Pancreas (tissue), 10 donors: ENCODE measurements around the gene PAMR1. TPM values are rescaled to one million over a fixed set of nuclear protein-coding genes. Genes with fewer than 3 reads are reported as not detected.

ENCODE experiments used
- ATAC-seq, 4 donors: fragments of 200-7000 bp; cut with Tn5 transposase; one replicate each; pipeline versions ENCODE4 v1.8.0 to v1.9.1; 2020; ENCODE audit warnings: mild to moderate bottlenecking in 4 of 4, moderate library complexity in 4 of 4
- DNase-seq, 6 donors: peaks; one replicate each; pipeline ENCODE4 v3.0.0-alpha.2; 2020
- FAIRE-seq: peaks from 2 replicates; lab custom pipeline; 2012; peaks lifted over from hg19 to GRCh38; lab: Jason Lieb, UNC
- H3K27ac ChIP-seq, 4 donors: fragments of 200-600 bp; sonication (generic); 1 replicate in 3 of 4; 2 replicates in 1 of 4; pipeline versions ENCODE4 v1.5.0 to v1.8.0; 2020
- H3K27me3 ChIP-seq, 4 donors: fragments of 200-600 bp; one replicate each; pipeline ENCODE4 v1.8.0; 2021
- H3K36me3 ChIP-seq, 3 donors: fragments of 200-600 bp; sonication (generic) in 1 of 3; one replicate each; pipeline versions ENCODE4 v1.5.0 to v1.8.0; 2020 to 2021
- H3K4me1 ChIP-seq, 3 donors: fragments of 200-600 bp; one replicate each; pipeline ENCODE4 v1.8.0; 2021
- H3K4me3 ChIP-seq, 4 donors: fragments of 200-600 bp; sonication (generic) in 2 of 4; one replicate each; pipeline versions ENCODE4 v1.5.0 to v1.8.0; 2020 to 2021
- H3K9me3 ChIP-seq, 4 donors: fragments of 200-600 bp; one replicate each; pipeline ENCODE4 v1.8.0; 2021
- WGBS, 2 donors: extraction: QIAGEN DNeasy Blood & Tissue Kit; methylation state at CpG; one replicate each; pipeline ENCODE4 v1.1.7; 2013; 5-methylcytosine and 5-hydroxymethylcytosine counted together
- intact Hi-C, 3 donors: fragments of 100-400 bp; cut with DNase I; formaldehyde crosslinking; loops; one replicate each; pipeline versions ENCODE4 v1.11.1 to v1.14.2; 2022
- polyA plus RNA-seq, 2 donors: library from polyadenylated mRNA; stranded (reverse); fragments of 200-250 nt; gene quantifications; one replicate each; pipeline ENCODE4 v1.2.3, GENCODE V29; 2013
- total RNA-seq, 6 donors: library from RNA; stranded (reverse); fragmentation: NEBNext Ultra II Directional in 4 of 6; extraction: Animal tissue kit (Norgen Biotek cat#: 25700) in 4 of 6; gene quantifications; one replicate each; pipeline versions ENCODE4 v1.2.1 to v1.2.4, GENCODE V29; 2021 to 2023
- TF ChIP-seq, protein P1 (sequence below), 4 donors: fragments of 200-600 bp; sonication (generic) in 3 of 4; IDR thresholded peaks; one replicate each; pipeline versions ENCODE4 v1.5.0 to v1.8.0; 2021; ENCODE audit warnings: antibody characterized with exemption in 4 of 4
- donor health status: healthy with polysubstance abuse.
- donor health status: DM: no; HTN: no; CAD: no; lungs with moderate emphysema.
- donor health status: DM: no; HTN: no; CAD: no.
- donor health status: control.
- donor health status: control.
- donor health status: Bipolar disorder and iron deficiency.
- donor health status: DM: yes; HTN: yes; CAD: no.
- donor health status: DM: no; HTN: no; CAD: no.
- donor health status: DM: no; HTN: no; CAD: no.
- donor health status: DM: yes; HTN: yes; CAD: no.

The PAMR1 gene
- total and polyA plus RNA-seq, 8 donors, result 0.42 to 4.8 (median 1.3) TPM

DNA sequence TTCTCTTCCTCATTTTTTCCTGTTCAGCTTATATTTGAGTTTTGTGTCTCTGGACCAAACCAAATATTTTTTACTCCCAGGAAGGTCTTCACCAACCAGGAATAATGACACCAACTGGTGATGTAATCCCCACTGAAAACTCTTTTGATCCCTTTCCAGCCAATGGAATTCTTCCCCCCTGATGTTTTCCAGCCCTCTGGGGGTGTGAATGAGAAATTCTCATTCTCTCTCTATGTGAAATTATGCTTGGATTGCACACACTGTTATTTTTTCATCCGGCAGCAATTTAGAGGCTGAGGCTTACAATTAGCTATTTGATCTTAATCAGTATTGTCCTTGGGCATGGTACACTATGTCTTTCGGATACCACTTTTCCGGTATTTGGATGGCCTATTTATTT, 66.6 kb downstream of the PAMR1 start:
- no peaks in the 10 kb centered on the region for H3K27me3 ChIP-seq
- no peak overlapping the region for H3K4me3 ChIP-seq
- FAIRE-seq (no peak), DNase-seq (no peak), ATAC-seq (no peak)
- intact Hi-C loops, result no loop called here
- TF ChIP-seq, protein P1, sequence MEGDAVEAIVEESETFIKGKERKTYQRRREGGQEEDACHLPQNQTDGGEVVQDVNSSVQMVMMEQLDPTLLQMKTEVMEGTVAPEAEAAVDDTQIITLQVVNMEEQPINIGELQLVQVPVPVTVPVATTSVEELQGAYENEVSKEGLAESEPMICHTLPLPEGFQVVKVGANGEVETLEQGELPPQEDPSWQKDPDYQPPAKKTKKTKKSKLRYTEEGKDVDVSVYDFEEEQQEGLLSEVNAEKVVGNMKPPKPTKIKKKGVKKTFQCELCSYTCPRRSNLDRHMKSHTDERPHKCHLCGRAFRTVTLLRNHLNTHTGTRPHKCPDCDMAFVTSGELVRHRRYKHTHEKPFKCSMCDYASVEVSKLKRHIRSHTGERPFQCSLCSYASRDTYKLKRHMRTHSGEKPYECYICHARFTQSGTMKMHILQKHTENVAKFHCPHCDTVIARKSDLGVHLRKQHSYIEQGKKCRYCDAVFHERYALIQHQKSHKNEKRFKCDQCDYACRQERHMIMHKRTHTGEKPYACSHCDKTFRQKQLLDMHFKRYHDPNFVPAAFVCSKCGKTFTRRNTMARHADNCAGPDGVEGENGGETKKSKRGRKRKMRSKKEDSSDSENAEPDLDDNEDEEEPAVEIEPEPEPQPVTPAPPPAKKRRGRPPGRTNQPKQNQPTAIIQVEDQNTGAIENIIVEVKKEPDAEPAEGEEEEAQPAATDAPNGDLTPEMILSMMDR (IDR thresholded peaks at IDR 0.05), result no peak
- H3K36me3 ChIP-seq, result no peaks in the 10 kb centered on the region
- no peaks in the 10 kb centered on the region for H3K9me3 ChIP-seq
- H3K4me1 ChIP-seq, result no peaks in the 10 kb centered on the region
- no peak overlapping the region for H3K27ac ChIP-seq
- WGBS, 2 donors, result 51 to 67% methylated on average over 3 of the region's 3 CpGs

DNA sequence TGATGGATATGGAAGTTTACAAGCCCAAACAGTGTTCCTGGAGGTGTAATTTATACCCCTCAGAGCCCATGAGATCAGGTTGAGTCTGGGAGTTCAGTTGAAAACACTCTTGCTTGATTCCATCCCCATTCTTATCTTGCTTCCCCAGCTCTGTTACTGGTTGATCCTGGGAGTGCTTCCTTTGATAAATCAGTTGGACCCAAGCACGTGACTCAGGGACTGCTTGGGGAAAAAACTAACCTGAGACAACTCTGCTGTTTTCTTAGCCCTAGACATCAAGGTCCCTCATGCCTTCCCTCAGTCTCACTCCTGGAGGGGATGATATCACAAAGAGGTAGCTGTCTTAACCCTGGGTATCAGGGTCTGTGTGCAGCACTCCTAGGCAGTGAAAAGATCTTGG, 71.1 kb downstream of the PAMR1 start:
- intact Hi-C loops, result no loop called here
- DNase-seq, result no peak
- ATAC-seq, result no peak
- H3K27me3 ChIP-seq, result no peaks in the 10 kb centered on the region
- WGBS, 2 donors, result 53 to 58% methylated on average over 1 of the region's 1 CpG
- no peak for FAIRE-seq
- no peaks in the 10 kb centered on the region for H3K4me1 ChIP-seq
- TF ChIP-seq, protein P1 (IDR thresholded peaks at IDR 0.05), result no peak
- H3K27ac ChIP-seq, result no peak overlapping the region
- no peak overlapping the region for H3K4me3 ChIP-seq
- H3K9me3 ChIP-seq, result no peaks in the 10 kb centered on the region
- no peaks in the 10 kb centered on the region for H3K36me3 ChIP-seq

DNA sequence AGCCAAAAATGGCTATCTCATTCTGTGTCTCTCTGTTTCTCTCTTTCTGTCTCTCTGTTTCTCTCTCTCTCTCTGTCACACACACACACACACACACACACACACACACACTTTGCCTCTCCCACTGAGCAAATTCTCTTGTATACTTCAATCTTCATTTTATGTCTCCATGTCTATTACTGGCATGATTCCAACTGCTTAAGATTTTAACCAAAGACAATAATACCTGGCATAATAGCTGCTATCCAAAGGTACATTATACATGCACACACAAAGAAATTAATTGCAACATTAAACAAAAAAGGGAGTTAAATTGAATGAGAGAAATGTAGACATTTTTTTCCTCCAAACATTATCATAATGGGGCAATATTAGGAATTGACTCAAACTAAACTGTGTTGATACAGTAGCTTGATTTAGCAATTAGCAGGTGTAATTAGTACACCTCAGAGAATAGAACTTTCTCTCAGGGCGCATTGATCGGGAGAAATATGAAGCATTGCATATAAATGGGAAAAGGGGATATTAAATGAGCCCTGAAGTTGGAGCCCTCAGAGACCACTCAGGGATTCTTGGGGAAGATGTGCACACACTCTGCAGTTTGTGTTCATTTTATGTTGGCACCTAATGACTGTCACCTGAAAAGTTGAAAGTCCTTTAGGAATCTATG, 88.7 kb downstream of the PAMR1 start:
- Histone ChIP-seq H3K9me3 (no peaks in the 10 kb centered on the region), H3K4me3 (no peak overlapping the region), H3K4me1 (no peaks in the 10 kb centered on the region), H3K27ac (no peak overlapping the region), H3K36me3 (no peaks in the 10 kb centered on the region), H3K27me3 (no peaks in the 10 kb centered on the region)
- ATAC-seq (no peak), FAIRE-seq (no peak), DNase-seq (no peak)
- WGBS, 2 donors, result 84 to 88% methylated on average over 2 of the region's 2 CpGs
- TF ChIP-seq, protein P1 (IDR thresholded peaks at IDR 0.05), result no peak
- intact Hi-C loops, result no loop called here

DNA sequence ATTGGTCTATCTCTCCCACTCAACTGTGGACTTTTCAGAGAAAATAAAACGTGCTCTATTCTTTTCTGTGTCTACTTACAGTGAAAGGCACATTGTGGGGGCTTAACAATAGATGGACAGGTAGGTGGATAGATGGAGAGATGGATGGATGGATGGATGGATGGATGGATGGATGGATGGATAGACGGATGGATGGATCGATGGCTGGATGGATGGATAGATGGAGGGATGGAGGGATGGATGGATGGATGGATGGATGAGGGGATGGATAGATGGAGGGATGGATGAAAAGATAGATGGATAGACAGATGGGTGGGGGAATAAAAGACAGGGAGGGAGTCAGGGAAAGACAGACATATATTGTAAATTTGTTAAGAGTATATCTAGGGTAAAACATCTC, 91.8 kb downstream of the PAMR1 start:
- Histone ChIP-seq H3K4me3 (no peak overlapping the region), H3K27ac (no peak overlapping the region), H3K36me3 (no peaks in the 10 kb centered on the region), H3K4me1 (no peaks in the 10 kb centered on the region), H3K27me3 (no peaks in the 10 kb centered on the region), H3K9me3 (no peaks in the 10 kb centered on the region)
- no peak for DNase-seq
- intact Hi-C loops, result no loop called here
- 49 to 67% methylated on average over 3 of the region's 3 CpGs for WGBS, 2 donors
- TF ChIP-seq, protein P1 (IDR thresholded peaks at IDR 0.05), result no peak
- ATAC-seq, result no peak
- no peak for FAIRE-seq

DNA sequence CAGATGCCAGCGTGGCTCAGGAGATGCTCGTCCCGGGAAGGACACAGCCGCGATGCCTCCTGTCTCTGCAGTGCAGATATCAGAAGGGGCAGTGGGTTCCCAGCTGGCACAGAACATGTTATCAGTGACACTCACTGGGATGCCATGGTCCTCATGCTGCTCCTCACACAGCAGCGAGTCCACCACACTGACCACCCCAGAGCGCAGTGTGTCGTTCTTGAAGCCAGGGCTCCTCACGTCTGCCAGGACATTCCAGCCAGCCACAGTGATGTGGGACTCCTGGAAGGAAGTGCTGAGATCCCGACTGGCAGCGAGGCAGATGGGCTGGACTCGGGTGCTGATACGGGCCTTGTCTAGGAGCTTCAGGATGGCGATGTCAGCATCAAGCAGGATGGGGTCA, 93.0 kb downstream of the PAMR1 start:
- FAIRE-seq, result no peak
- Histone ChIP-seq H3K9me3 (no peaks in the 10 kb centered on the region), H3K27me3 (no peaks in the 10 kb centered on the region), H3K4me1 (no peaks in the 10 kb centered on the region), H3K36me3 (no peaks in the 10 kb centered on the region), H3K4me3 (no peak overlapping the region), H3K27ac (no peak overlapping the region)
- 84 to 91% methylated on average over 14 of the region's 14 CpGs for WGBS, 2 donors
- intact Hi-C loops, result no loop called here
- TF ChIP-seq, protein P1 (IDR thresholded peaks at IDR 0.05), result no peak
- no peak for ATAC-seq
- DNase-seq, result no peak
